Embryonic facial prominence (tissue), 1 donor: Measurements from ENCODE around the gene ABCC3.
"Not testable (repeated sequence)": the region's sequence is repeated elsewhere in the genome, so short reads cannot be mapped to it uniquely, and the experiment has no call there.

ENCODE experiments used
- DNase-seq: peaks from one replicate; pipeline ENCODE4 v3.0.0-alpha.2; 2016; ENCODE audit errors: extremely low spot score

ABCC3 gene

DNA sequence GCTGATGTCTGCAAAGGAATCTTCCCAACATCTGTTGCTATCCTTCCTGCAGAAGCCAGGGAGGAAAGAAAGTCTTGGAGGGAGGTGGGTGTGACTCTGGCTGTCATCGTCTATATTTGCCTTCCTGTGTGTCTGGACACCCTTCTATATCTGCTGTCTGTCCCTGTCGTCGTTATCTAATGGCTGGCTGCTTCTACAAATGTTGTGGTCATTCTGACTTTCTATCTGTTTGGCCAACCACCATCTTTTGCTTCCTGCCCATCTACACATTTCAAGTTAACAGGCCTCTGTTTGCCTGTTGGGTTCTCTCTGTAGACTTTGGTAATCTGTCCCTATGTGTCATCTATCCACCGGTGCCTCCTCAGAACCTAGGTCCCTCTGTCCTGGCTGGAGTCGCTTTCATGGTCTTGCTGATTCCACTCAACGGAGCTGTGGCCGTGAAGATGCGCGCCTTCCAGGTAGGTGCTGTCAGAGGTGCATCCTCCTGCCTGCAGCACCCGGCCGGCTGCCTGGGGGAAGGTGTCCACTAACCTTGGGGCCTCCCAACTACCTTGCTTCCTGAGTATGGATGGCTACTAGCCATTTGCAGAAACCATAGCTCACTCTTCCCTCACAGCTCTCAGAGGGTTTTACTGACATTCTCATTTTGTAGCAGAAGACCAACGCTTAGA, 30.2 kb downstream of the ABCC3 start:
- no peak for DNase-seq

DNA sequence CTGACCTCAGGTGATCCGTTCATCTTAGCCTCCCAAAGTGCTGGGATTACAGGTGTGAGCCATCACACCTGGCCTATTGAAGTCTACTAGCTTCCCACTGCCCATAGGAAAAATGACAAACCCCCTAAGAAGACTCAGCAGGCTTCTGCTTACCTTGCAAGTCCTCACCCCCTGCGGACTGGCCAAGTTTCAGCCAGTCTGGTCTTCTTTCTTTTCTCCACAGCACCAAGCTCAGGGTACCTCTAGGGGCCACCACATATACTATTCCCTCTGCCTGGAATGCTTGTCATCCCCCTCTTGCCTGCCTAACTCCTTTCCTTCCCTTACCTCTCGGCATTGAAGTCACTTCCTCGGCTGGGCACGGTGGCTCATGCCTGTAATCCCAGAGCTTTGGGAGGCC, 31.2 kb downstream of the ABCC3 start:
- no peak for DNase-seq

DNA sequence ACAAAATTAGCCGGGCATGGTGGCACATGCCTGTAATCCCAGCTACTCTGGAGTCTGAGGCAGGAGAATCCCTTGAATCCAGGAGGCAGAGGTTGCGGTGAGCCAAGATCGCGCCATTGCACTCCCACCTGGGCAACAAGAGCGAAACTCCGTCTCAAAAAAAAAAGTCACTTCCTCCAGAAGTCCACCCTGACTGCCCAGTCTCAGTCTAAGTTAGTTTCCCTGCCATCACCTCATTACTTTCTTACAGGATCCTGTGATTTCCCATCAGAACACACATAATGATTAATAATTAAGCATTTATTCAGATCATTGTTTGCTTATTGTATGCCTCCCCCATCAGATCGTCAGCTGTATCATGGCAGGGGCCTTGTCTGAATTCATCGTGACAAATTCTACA, 31.6 kb downstream of the ABCC3 start:
- no peak for DNase-seq

DNA sequence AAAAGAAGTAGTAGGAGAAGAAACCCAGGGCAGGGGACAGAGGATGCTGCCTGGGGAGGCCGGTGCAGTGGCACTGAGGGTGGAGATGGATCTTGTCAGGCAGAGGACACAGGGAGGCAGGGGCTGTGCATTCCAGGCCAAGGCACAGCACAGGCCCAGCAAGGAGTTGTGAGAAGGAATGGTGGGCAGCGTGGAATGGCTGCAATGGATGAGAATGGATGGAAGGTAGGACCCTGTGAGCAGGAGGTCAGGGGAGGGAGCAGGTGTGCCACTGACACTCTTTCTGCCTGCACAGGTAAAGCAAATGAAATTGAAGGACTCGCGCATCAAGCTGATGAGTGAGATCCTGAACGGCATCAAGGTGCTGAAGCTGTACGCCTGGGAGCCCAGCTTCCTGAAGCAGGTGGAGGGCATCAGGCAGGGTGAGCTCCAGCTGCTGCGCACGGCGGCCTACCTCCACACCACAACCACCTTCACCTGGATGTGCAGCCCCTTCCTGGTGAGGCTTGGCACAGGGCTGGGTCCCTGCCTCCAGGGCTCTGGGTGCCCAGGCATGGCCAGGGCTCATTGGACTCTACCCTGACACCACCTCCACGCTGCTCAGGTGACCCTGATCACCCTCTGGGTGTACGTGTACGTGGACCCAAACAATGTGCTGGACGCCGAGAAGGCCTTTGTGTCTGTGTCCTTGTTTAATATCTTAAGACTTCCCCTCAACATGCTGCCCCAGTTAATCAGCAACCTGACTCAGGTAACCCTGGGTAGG, 32.8 kb downstream of the ABCC3 start:
- no peak for DNase-seq

DNA sequence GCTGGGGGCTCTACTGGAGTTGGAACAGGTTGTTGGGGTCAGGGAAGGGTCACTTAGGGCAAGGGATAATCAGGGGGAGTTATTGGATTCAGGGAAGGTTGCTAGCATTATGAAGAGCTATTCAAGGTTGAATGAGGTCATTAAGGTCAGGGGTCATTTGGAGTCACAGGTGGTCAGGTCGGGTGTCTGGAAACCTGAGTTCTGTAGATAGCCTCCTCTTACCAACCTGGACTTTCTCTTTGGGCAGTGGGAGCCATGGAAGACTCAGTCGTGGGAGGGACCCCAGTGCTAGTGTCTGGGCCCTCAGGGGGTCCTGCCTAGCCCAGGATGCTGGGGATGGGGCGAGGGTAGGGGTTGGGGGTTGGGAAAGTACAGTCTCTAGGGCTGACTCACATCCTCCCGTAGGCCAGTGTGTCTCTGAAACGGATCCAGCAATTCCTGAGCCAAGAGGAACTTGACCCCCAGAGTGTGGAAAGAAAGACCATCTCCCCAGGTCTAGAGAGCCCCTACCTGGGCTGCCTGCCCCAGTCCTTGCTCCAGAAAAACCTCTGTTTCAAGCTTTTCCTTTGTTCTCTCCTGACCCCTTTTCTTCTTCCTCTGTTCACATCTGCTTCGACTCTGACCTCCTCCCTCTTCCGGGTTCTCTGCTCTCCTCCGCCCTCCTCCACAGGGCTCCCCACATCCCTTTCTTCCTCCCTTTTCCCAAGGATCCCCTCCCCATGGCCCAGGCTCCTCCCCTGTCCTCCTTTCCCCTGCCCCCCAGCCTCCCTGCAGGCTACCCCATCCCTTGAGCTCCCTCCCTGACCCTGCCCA, 33.5 kb downstream of the ABCC3 start:
- DNase-seq, result no peak

DNA sequence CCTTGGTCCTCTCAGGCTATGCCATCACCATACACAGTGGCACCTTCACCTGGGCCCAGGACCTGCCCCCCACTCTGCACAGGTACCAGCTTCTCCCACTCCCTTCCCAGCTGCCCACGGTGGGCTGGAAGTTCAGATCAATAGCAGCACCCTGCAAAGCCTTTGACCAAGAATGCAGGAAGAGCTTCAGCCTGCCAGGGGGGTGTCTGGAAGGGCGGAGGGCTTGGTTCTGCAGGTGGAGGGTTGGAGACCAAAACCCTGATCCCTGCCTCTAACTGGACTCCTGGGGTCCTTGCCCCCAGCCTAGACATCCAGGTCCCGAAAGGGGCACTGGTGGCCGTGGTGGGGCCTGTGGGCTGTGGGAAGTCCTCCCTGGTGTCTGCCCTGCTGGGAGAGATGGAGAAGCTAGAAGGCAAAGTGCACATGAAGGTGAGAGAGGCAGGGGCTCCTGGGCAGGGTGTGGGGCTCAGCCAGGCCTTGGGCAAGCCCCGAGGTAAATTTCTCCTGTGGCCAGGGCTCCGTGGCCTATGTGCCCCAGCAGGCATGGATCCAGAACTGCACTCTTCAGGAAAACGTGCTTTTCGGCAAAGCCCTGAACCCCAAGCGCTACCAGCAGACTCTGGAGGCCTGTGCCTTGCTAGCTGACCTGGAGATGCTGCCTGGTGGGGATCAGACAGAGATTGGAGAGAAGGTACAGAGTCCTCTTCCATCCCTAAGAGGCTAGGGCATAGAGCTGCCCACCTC, 34.3 kb downstream of the ABCC3 start:
- no peak for DNase-seq

DNA sequence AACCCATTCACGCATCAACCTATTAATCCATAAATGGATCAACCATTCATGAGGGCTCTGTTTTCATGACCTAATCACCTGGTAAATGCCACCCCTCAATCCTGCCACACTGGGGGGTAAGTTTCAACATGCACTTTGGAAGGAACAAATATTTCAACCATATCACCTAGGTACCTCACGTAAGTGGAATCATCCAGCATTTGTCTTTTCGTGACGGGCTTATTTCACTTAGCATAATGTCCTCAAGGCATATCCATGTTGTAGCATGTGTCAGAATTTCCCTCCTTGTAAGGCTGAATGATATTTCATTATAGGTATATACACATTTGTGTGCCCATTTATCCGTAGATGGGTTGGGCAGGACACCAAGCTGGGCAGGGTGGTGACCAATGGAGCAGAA, 37.4 kb downstream of the ABCC3 start:
- DNase-seq, result no peak

DNA sequence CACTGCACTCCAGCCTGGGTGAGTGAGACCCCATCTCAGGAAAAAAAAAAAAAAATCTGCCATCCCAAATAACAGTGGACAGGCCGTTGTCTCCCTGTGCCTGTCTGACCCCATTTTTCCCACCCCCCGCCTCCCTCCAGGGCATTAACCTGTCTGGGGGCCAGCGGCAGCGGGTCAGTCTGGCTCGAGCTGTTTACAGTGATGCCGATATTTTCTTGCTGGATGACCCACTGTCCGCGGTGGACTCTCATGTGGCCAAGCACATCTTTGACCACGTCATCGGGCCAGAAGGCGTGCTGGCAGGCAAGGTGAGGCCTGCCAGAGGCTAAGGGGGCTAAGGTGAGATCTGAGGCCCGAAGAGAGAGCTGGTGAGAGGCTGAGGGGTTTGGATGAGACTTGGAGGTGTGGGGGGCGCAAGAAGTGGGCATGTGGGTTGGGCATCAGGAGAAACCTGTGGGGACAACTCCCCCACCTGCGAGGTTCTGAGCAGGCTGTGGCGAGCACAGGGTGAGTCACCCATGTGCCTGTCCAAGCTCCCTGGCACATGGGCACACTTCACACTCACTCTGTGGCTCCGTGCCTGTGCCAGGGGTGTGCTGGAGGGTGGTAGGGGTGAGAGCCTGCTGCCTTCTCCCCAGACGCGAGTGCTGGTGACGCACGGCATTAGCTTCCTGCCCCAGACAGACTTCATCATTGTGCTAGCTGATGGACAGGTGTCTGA, 38.3 kb downstream of the ABCC3 start:
- DNase-seq, result no peak

DNA sequence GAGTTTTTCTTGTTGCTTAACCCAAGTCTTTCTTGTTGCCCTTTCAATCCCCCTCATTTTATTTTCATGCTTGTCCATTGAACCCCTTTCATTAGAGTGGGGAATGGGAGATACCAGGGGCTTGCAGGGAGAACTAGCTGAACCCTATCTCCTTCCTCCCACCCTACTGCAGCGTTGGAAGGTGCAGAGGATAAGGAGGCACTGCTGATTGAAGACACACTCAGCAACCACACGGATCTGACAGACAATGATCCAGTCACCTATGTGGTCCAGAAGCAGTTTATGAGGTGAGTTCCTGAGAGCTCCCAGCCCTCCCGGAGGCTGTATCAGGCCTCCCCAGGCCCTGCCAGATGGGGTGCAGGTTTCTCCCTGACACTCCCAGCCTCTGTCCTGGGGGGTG, 40.5 kb downstream of the ABCC3 start:
- DNase-seq, result no peak

DNA sequence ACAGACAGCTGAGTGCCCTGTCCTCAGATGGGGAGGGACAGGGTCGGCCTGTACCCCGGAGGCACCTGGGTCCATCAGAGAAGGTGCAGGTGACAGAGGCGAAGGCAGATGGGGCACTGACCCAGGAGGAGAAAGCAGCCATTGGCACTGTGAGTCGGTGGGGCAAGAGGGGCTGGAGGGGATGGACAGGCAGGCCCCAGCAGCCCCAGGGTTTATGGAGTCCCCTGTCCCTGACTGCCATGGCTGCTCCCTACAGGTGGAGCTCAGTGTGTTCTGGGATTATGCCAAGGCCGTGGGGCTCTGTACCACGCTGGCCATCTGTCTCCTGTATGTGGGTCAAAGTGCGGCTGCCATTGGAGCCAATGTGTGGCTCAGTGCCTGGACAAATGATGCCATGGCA, 40.9 kb downstream of the ABCC3 start:
- DNase-seq, result no peak

DNA sequence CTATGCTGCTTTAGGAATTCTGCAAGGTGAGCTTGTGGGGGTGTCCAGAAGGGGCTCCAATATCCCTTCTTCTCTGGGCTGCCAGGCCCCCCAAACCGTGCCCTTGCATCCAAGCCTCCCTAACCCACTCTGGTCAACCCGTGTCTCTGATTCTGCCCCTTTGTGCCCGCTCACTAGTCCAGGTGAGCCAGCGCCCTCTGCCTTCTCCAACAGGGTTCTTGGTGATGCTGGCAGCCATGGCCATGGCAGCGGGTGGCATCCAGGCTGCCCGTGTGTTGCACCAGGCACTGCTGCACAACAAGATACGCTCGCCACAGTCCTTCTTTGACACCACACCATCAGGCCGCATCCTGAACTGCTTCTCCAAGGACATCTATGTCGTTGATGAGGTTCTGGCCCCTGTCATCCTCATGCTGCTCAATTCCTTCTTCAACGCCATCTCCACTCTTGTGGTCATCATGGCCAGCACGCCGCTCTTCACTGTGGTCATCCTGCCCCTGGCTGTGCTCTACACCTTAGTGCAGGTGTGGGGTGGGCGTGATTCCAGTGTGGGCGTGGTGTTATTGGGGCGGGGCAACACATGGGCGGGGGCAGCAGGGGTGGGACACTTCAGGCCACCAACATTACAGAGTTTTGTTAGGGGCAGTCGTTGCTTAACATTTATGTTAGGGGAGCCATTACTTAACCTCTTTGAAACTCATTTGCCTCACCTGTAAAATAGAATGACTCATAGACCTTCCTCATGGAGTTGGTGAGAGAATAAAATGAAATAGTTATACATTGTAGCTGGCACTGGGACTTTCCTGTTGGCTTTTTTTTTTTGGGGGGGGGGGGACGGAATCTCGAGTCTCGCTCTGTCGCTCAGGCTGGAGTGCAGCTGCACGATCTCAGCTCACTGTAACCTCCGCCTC, 41.6 kb downstream of the ABCC3 start:
- DNase-seq, result no peak

DNA sequence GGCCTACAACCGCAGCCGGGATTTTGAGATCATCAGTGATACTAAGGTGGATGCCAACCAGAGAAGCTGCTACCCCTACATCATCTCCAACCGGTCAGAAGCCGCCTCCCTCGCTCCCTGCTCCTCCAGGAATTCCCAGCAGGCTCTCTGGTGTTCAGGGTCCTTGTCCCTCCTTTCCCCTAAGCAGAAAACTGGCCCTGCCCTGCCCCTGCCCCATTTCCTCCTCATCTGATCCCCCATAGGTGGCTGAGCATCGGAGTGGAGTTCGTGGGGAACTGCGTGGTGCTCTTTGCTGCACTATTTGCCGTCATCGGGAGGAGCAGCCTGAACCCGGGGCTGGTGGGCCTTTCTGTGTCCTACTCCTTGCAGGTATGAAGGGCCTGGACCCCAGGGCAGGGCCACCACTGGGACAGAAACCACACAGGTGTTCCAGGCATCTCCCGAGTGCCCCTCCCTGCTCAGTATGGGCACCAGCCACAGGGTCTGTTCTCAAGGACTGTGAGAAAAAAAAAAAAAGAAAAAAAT, 43.2 kb downstream of the ABCC3 start:
- DNase-seq, result no peak

DNA sequence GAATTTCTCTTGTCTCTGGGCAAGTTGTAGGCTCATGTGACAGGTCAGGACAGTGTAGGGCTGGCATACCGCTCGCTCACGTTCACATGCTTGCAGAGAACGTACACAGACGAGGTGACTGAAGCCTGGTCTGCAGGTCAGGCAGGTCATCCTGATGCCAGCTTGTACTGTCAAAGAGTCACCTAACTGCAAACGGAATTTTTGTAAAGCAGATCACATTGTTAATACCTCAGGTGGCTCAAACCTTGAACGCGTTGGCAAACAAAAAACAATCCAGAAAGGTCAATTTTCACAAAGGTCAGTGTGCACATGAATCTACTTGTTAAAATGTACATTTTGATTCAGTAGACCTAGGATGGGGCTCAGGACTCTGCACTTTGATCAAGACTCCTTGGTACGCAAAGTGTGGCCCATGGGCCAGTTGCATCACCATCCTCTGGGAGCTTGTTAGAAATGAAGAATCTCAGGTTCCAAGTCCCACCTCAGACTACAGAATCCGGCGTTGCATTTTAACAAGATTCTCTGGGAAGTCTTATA, 44.4 kb downstream of the ABCC3 start:
- DNase-seq, result no peak

DNA sequence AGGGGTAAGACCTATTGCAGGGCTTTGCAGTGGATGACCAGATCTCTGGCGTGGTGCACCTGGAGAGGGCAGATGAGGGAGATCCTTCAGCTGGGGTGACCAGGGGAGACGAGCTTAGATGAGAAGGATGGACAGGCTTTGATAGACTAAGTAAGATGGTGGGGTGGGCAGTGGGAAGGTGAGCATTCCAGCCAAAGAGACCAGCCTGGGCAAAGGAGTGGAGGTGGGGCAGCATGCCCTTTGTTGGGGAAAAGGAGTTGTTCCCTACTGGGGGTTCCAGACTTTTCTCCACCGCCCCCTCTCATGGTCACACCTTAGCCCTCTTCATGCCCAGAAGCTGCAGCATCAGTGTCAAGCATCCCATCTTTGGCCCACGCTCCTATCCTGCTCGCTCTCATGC, 45.4 kb downstream of the ABCC3 start:
- DNase-seq, result no peak

DNA sequence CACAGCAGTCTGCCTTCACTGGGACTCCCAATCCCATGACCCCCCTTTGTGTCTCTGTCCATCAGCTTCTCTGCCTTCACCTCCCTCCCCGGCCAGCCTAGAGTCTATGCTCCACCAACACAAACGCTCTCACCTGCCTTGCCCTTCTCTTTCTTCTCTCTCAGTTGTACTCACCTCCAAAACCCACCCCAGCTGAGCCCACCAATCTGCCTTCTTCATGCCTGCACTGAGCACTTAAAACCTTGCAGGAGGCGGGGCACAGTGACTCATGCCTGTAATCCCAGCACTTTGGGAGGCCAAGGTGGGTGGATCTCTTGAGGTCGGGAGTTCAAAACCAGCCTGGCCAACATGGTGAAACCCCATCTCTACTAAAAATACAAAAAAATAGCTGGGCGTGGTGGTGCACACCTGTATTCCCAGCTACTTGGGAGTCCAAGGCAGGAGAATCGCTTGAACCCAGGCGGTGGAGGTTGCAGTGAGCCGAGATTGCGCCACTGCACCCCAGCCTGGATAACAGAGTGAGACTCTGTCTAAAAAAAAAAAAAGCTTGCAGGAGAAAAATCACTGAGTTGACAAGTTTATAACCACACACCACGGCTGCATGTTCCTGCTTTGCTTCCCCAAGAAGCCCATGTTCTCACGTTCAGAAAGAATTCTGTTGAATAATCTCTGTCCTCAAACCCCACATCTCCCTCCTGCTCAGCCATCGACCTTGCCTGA, 46.0 kb downstream of the ABCC3 start:
- not testable (repeated sequence) for DNase-seq

DNA sequence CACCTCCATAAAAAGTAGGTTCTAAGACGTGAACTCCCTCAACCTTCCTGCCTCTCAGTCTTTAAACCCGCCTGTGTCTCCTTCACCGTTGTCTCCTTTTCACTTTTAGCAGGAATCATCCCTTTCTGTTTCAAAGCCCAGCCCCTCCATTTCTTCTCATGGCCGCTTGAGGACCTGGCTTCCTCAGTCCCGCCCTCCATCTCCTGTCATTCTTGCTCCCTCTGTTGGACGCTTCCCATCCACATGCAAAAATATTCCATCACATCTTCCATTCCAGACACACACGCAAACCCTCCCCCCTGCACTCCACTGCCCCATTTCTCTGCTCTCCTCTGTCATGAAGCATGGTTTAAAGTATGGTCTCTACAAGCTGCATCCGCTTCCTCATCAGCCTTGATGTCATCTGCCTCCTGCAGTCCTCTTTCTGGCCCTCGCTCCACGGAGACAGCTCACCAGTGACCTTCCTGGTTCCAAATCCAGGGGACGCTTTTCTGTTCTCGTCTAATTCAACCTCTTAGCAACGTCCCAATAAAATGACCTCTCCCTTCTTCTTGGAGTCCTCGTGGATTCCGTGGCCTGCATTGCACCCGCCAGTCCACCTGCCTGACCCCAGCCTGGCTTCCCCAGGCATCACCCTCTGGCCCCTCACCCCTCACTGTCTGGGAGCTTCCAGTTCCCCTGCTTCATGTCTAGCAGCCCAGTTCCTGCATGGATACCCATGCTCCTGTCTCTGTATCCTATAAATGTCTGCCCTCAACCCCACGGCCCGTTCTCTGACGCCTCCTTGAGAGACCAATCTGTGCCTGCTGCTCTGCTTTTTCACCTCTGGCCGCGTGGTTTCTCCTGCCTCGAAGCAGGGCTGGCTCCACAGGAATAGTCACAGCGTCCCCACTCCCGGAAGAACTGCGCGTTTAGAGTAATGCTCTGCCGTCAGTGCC, 46.9 kb downstream of the ABCC3 start:
- peak; percentile 60 for DNase-seq

DNA sequence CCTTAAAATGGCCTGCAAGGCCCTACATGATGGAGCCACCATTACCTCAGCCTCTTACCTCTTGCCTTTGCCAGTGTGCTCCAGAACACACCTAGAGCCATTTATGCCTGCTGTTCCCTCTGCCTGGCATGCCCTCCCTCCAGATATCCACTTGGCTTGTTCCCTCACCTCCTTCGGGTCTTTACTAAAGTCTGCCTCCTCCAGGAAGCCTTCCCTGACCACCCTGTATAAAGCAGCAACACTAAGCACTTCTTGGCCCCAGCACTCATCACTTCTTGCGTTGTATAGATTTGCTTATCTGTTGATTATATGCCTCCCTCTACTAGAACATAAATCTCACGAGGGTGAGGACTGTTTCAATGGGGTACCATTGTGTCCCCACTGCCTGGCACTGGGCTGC, 47.8 kb downstream of the ABCC3 start:
- no peak for DNase-seq

DNA sequence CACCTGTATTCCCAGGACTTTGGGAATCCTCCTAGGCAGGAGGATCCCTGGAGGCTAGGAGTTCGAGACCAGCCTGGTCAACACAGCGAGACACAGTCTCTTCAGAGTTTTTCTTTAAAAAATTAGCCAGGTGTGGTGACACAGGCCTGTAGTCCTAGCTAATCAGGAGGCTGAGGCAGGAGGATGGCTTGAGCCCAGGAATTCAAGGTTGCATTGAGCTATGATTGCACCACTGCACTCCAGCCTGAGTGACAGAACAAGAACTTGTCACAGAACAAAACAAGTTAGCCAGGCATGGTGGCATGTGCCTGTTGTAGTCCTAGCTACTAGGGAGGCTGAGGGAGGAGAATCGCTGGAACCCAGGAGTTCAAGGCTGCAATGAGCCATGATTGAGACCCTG, 48.3 kb downstream of the ABCC3 start:
- no peak for DNase-seq
